CD14-positive monocyte (primary cell): ENCODE data around the gene DIAPH2. TPM values are rescaled to one million over a fixed set of nuclear protein-coding genes. Genes with fewer than 3 reads are reported as not detected.
A peak's percentile ranks its signal among the peaks of the same experiment; 100 is the strongest.

Experiments
- DNase-seq, 3 donors: peaks; one replicate each; pipeline ENCODE4 v3.0.0-alpha.2; 2011 to 2022
- H2AFZ ChIP-seq: 2 replicates; pipeline ENCODE4 v1.6.0; 2012; ENCODE audit warnings: mild to moderate bottlenecking, low read depth, low read length, inconsistent platforms; ENCODE audit not compliant: insufficient read depth, poor library complexity, severe bottlenecking
- H3K27ac ChIP-seq, 2 donors: 1 replicate in 1 of 2; 2 replicates in 1 of 2; pipeline ENCODE4 v1.5.1; 2012 to 2013; ENCODE audit warnings: low read length in 2 of 2, control low read depth in 1 of 2, inconsistent platforms in 1 of 2, low read depth in 1 of 2, mild to moderate bottlenecking in 1 of 2
- H3K27me3 ChIP-seq, 2 donors: one replicate each; pipeline versions ENCODE4 v1.6.0 to v1.6.1; 2011 to 2013; ENCODE audit warnings: low read length in 2 of 2; ENCODE audit not compliant: control insufficient read depth in 2 of 2, insufficient read depth in 2 of 2
- H3K36me3 ChIP-seq, 2 donors: replicated peaks in 1 of 2; 1 replicate in 1 of 2; 2 replicates in 1 of 2; pipeline versions ENCODE4 v1.5.1 to v1.6.1; 2012 to 2013; ENCODE audit warnings: low read length in 2 of 2, control low read depth in 1 of 2, inconsistent platforms in 1 of 2, mild to moderate bottlenecking in 1 of 2; ENCODE audit not compliant: insufficient read depth in 2 of 2, control insufficient read depth in 1 of 2
- H3K4me1 ChIP-seq, 2 donors: 1 replicate in 1 of 2; 2 replicates in 1 of 2; pipeline versions ENCODE4 v1.5.1 to v1.6.1; 2012 to 2013; ENCODE audit warnings: low read length in 2 of 2, control low read depth in 1 of 2, inconsistent platforms in 1 of 2, mild to moderate bottlenecking in 1 of 2, moderate library complexity in 1 of 2; ENCODE audit not compliant: insufficient read depth in 2 of 2, control insufficient read depth in 1 of 2
- H3K4me2 ChIP-seq: replicated peaks from 2 replicates; pipeline ENCODE3; 2012; ENCODE audit warnings: low read length, moderate library complexity, mild to moderate bottlenecking; ENCODE audit not compliant: poor library complexity, severe bottlenecking; ENCODE audit errors: extremely low read depth
- H3K4me3 ChIP-seq, 3 experiments: fragments of 200-600 bp in 1 of 3; sonication (generic) in 1 of 3; replicated peaks in 1 of 3; 1 replicate in 2 of 3; 2 replicates in 1 of 3; pipeline ENCODE4 v1.5.1; 2011 to 2013; ENCODE audit warnings: low read length in 3 of 3, mild to moderate bottlenecking in 3 of 3, control low read depth in 2 of 3, low read depth in 2 of 3, inconsistent platforms in 1 of 3, moderate library complexity in 1 of 3
- H3K79me2 ChIP-seq: 2 replicates; pipeline ENCODE4 v1.6.0; 2012; ENCODE audit warnings: mild to moderate bottlenecking, control low read depth, inconsistent platforms, low read length, moderate library complexity; ENCODE audit not compliant: insufficient read depth
- H3K9ac ChIP-seq: 2 replicates; pipeline ENCODE4 v1.6.0; 2017; ENCODE audit warnings: low read length, mild to moderate bottlenecking; ENCODE audit not compliant: insufficient read depth, poor library complexity, severe bottlenecking
- H3K9me3 ChIP-seq, 2 donors: replicated peaks in 1 of 2; 1 replicate in 1 of 2; 2 replicates in 1 of 2; pipeline versions ENCODE4 v1.5.1 to v1.6.1; 2012 to 2013; ENCODE audit warnings: low read length in 2 of 2, control low read depth in 1 of 2; ENCODE audit not compliant: control insufficient read depth in 1 of 2, insufficient read depth in 1 of 2
- H4K20me1 ChIP-seq: 2 replicates; pipeline ENCODE4 v1.6.0; 2012; ENCODE audit warnings: mild to moderate bottlenecking, low read length, control low read depth, moderate library complexity; ENCODE audit not compliant: insufficient read depth
- H3K27ac Mint-ChIP-seq, 7 donors: one replicate each; pipeline ENCODE4 v1.8.0; 2020; ENCODE audit warnings: mild to moderate bottlenecking in 7 of 7, mixed read lengths in 7 of 7, moderate library complexity in 6 of 7, inconsistent platforms in 2 of 7
- H3K27me3 Mint-ChIP-seq, 3 donors: one replicate each; pipeline ENCODE4 v1.8.0; 2021 to 2022; ENCODE audit warnings: low read depth in 3 of 3, mild to moderate bottlenecking in 3 of 3, mixed read lengths in 3 of 3, moderate library complexity in 3 of 3, inconsistent platforms in 1 of 3
- H3K36me3 Mint-ChIP-seq, 2 donors: one replicate each; pipeline ENCODE4 v1.8.0; 2020; ENCODE audit warnings: mixed read lengths in 2 of 2, inconsistent platforms in 1 of 2, mild to moderate bottlenecking in 1 of 2
- H3K4me1 Mint-ChIP-seq: one replicate; pipeline ENCODE4 v1.8.0; 2020; ENCODE audit warnings: mild to moderate bottlenecking, mixed read lengths
- H3K4me3 Mint-ChIP-seq, 2 donors: one replicate each; pipeline ENCODE4 v1.8.0; 2020; ENCODE audit warnings: mild to moderate bottlenecking in 2 of 2, mixed read lengths in 2 of 2, moderate library complexity in 1 of 2
- H3K9me3 Mint-ChIP-seq, 7 donors: one replicate each; pipeline ENCODE4 v1.8.0; 2020 to 2022; ENCODE audit warnings: mixed read lengths in 7 of 7, mild to moderate bottlenecking in 6 of 7, moderate library complexity in 6 of 7, inconsistent platforms in 2 of 7
- CTCF ChIP-seq: fragments of 200-600 bp; IDR thresholded peaks from one replicate; pipeline ENCODE4 v1.8.0; 2022; ENCODE audit warnings: antibody characterized with exemption, mild to moderate bottlenecking
- WGBS: methylation state at CpG from one replicate; pipeline ENCODE4 v1.1.5; 2013; ENCODE audit warnings: missing lambda C conversion rate; ENCODE audit not compliant: insufficient coverage; 5-methylcytosine and 5-hydroxymethylcytosine counted together
- intact Hi-C, 2 donors: fragments of 100-400 bp; cut with micrococcal nuclease; formaldehyde crosslinking; loops; one replicate each; pipeline versions ENCODE4 v1.15.0 to v1.15.1; 2023
- polyA plus RNA-seq, 3 donors: library from polyadenylated mRNA; depleted of rRNA in 1 of 3; unstranded in 2 of 3; stranded (reverse) in 1 of 3; fragments of 300-500 nt in 2 of 3; fragments of >200 nt in 1 of 3; fragmentation: Illumina TruSeq in 2 of 3; gene quantifications; 1 replicate in 2 of 3; 2 replicates in 1 of 3; pipeline ENCODE4 v1.2.3, GENCODE V29; 2012 to 2021

DIAPH2 gene
- polyA plus RNA-seq, 3 donors, result 9.5 to 20.5 (median 11.4) TPM

- no peaks in the 10 kb centered on the region for H3K36me3 ChIP-seq
- Mint-ChIP-seq H3K9me3 (peaks cover 0 to 7% (median 0%) of the 10 kb centered on the region in 7 donors), H3K27ac (no peak overlapping the region), H3K36me3 (peaks cover 8 to 11% of the 10 kb centered on the region in 2 donors), H3K27me3 (no peaks in the 10 kb centered on the region), H3K4me1 (peaks cover 18% of the 10 kb centered on the region), H3K4me3 (no peak overlapping the region)
- DNase-seq, result no peak
- no peak overlapping the region for H2AFZ ChIP-seq
- H3K9ac ChIP-seq, result no peak overlapping the region
- H3K79me2 ChIP-seq, result no peaks in the 10 kb centered on the region
- H4K20me1 ChIP-seq, result no peaks in the 10 kb centered on the region
- no peaks in the 10 kb centered on the region for H3K9me3 ChIP-seq
- no peak overlapping the region for H3K4me3 ChIP-seq
- no CpG with 5 or more reads among the region's 4 CpGs for WGBS
- peaks cover 6 to 12% of the 10 kb centered on the region in 2 donors for H3K4me1 ChIP-seq
- intact Hi-C loops, result no loop called here
- H3K4me2 ChIP-seq, result no peak overlapping the region
- no peaks in the 10 kb centered on the region for H3K27me3 ChIP-seq
- TF ChIP-seq CTCF, result no peak
- no peak overlapping the region for H3K27ac ChIP-seq
Observed at GRCh38 chrX:96997196-96997595, 312.6 kb downstream of the DIAPH2 start.

GRCh38 chrX:97000682-97001368, 316.2 kb downstream of the DIAPH2 start:
- H3K27ac ChIP-seq, result no peak overlapping the region
- no peak overlapping the region for H2AFZ ChIP-seq
- peak overlapping the region in 2 of 7 donors; percentile 22 to 67 for H3K27ac Mint-ChIP-seq
- H3K9ac ChIP-seq, result no peak overlapping the region
- no peak overlapping the region for H3K4me3 ChIP-seq
- H3K9me3 ChIP-seq, result no peaks in the 10 kb centered on the region
- no peak overlapping the region for H3K4me3 Mint-ChIP-seq
- H3K36me3 Mint-ChIP-seq, result peaks cover 3 to 5% of the 10 kb centered on the region in 2 donors
- H3K4me2 ChIP-seq, result no peak overlapping the region
- H3K36me3 ChIP-seq, result no peaks in the 10 kb centered on the region
- DNase-seq, result no peak
- H3K9me3 Mint-ChIP-seq, result peaks cover 0 to 2% (median 0%) of the 10 kb centered on the region in 7 donors
- TF ChIP-seq CTCF, result no peak
- no peaks in the 10 kb centered on the region for H3K4me1 ChIP-seq
- H3K79me2 ChIP-seq, result no peaks in the 10 kb centered on the region
- H3K27me3 Mint-ChIP-seq, result no peaks in the 10 kb centered on the region
- H4K20me1 ChIP-seq, result peaks cover 7% of the 10 kb centered on the region
- H3K27me3 ChIP-seq, result no peaks in the 10 kb centered on the region
- peaks cover 4% of the 10 kb centered on the region for H3K4me1 Mint-ChIP-seq
- intact Hi-C loops, result no loop called here
